Vagina (tissue), 1 donor: ENCODE measurements around the gene STON2. TPM values are rescaled to one million over a fixed set of nuclear protein-coding genes. Genes with fewer than 3 reads are reported as not detected.

ENCODE experiments used
- small RNA-seq: library from RNA; depleted of rRNA; stranded (forward); fragments of <200 nt; gene quantifications from one replicate; pipeline ENCODE3, GENCODE V24; 2016
- total RNA-seq: library from RNA; depleted of rRNA; stranded (reverse); fragments of >200 nt; gene quantifications from one replicate; pipeline ENCODE4 v1.2.3, GENCODE V29; 2016

STON2 gene
- total RNA-seq, 1 donor from 2014 or later: 39.8 TPM

Small RNA genes within 50 kb of the gene (small RNA-seq; reads per million reads assigned to genes)
- gene DYNLL1P1: not detected
- not detected for gene DYNLL1P2

Other genes starting within 250 kb of the STON2 start
- gene GTF2A1, start 179.4 kb downstream of the STON2 start, total RNA-seq: 21.6 TPM
- gene SEL1L, start 133.5 kb upstream of the STON2 start, total RNA-seq: 28.2 TPM